Omental fat pad (tissue), 4 donors: ENCODE results near the gene P2RX1. TPM values are rescaled to one million over a fixed set of nuclear protein-coding genes. Genes with fewer than 3 reads are reported as not detected.

Source experiments
- ATAC-seq: fragments of 150-250 bp; one replicate; pipeline ENCODE4 v1.9.1; 2016; ENCODE audit warnings: mild to moderate bottlenecking, moderate library complexity; ENCODE audit not compliant: low FRiP score
- DNase-seq: peaks from one replicate; pipeline ENCODE4 v3.0.0-alpha.2; 2019; ENCODE audit warnings: low spot score
- CTCF ChIP-seq, 3 donors: fragments of 450-650 bp; IDR thresholded peaks; one replicate each; pipeline ENCODE4 v1.5.1; 2016 to 2017; ENCODE audit warnings: antibody characterized with exemption in 3 of 3, mild to moderate bottlenecking in 3 of 3, moderate library complexity in 2 of 3
- total RNA-seq, 4 donors: library from RNA; depleted of rRNA; stranded (reverse); fragments of >200 nt; gene quantifications; one replicate each; pipeline ENCODE4 v1.1.0, GENCODE V29; 2016

The P2RX1 gene
- total RNA-seq, 4 donors from 2014 or later, result 1.1 to 4.7 (median 2.7) TPM

GRCh38 chr17:3962217-3962964 is 46.1 kb upstream of the P2RX1 start:
- ATAC-seq (no peak), DNase-seq (no peak)
- TF ChIP-seq CTCF (IDR thresholded peaks at IDR 0.05), result no peak

- no peak for TF ChIP-seq CTCF (IDR thresholded peaks at IDR 0.05)
- ATAC-seq (no peak), DNase-seq (no peak)
Observed at GRCh38 chr17:3961564-3962047, 45.3 kb upstream of the P2RX1 start.

GRCh38 chr17:3960764-3961163 is 44.5 kb upstream of the P2RX1 start:
- no peak for DNase-seq
- no peak for ATAC-seq
- no peak for TF ChIP-seq CTCF (IDR thresholded peaks at IDR 0.05)

GRCh38 chr17:3959921-3960601 is 43.8 kb upstream of the P2RX1 start:
- DNase-seq (no peak), ATAC-seq (no peak)
- no peak for TF ChIP-seq CTCF (IDR thresholded peaks at IDR 0.05)

- TF ChIP-seq CTCF (IDR thresholded peaks at IDR 0.05), result no peak
- no peak for DNase-seq
- ATAC-seq, result no peak
Observed at GRCh38 chr17:3959295-3959899, 43.1 kb upstream of the P2RX1 start.

GRCh38 chr17:3957735-3958599 is 41.7 kb upstream of the P2RX1 start:
- TF ChIP-seq CTCF (IDR thresholded peaks at IDR 0.05), result no peak
- ATAC-seq, result no peak

More at GRCh38 chr17:3957735-3958599, 41.7 kb upstream of the P2RX1 start:
- DNase-seq, result no peak
